HCT116 (cell line): ENCODE measurements around the gene PRR14. TPM values are rescaled to one million over a fixed set of nuclear protein-coding genes. Genes with fewer than 3 reads are reported as not detected.

ENCODE experiments used
- ATAC-seq: fragments of 200-7000 bp; cut with Tn5 transposase; 2 replicates; pipeline ENCODE4 v1.9.1; 2020; ENCODE audit warnings: mild to moderate bottlenecking, moderate library complexity
- BruUV-seq: library from RNA; stranded (reverse); fragments of 400-500 nt; replicated peaks from 2 replicates; lab custom pipeline; 2021; lab: Mats Ljungman, UMichigan
- CTCF ChIA-PET: fragments of 300-600 bp; sonication (Branson Sonifier 250); formaldehyde crosslinking; loops from one replicate; lab custom pipeline; 2021; ENCODE audit warnings: antibody characterized with exemption; lab: Charles Lee
- POLR2A ChIA-PET: fragments of 300-600, 350-600 bp; sonication (Branson Sonifier 250); formaldehyde crosslinking; loops from one replicate; lab custom pipeline; 2021; ENCODE audit warnings: antibody characterized with exemption; lab: Charles Lee
- RAD21 ChIA-PET, 2 experiments: fragments of 300-600 bp; sonication (Branson Sonifier 250); formaldehyde crosslinking; loops; one replicate each; lab custom pipeline; 2023; ENCODE audit warnings: low total read pairs in 2 of 2; ENCODE audit not compliant: uncharacterized antibody in 2 of 2, unreplicated experiment in 2 of 2, low non-redundant PET in 1 of 2; lab: Charles Lee
- DNase-seq: peaks from one replicate; pipeline ENCODE4 v3.0.0-alpha.2; 2010; ENCODE audit warnings: low read depth, low spot score
- H2AFZ ChIP-seq: fragments of 200-600 bp; shearing (Covaris generic), sonication (generic); 2 replicates; pipeline ENCODE4 v1.6.1; 2017; ENCODE audit warnings: low read depth, mixed run types, mixed read lengths, antibody characterized with exemption, low read length; ENCODE audit not compliant: poor library complexity, severe bottlenecking
- H3K27ac ChIP-seq: 2 replicates; pipeline ENCODE4 v1.5.1; 2012; ENCODE audit warnings: low read depth, low read length
- H3K27me3 ChIP-seq: fragments of 200-600 bp; sonication (generic); 2 replicates; pipeline ENCODE4 v1.6.1; 2016; ENCODE audit warnings: mixed run types, low read length, mixed read lengths; ENCODE audit not compliant: insufficient read depth
- H3K36me3 ChIP-seq, 2 experiments: fragments of 200-500 bp in 1 of 2; fragments of 200-600 bp in 1 of 2; sonication (Bioruptor generic) in 1 of 2; sonication (generic) in 1 of 2; 2 replicates each; pipeline versions ENCODE4 v1.5.1 to v1.6.1; 2014 to 2016; ENCODE audit warnings: low read length in 2 of 2, inconsistent platforms in 1 of 2, mixed read lengths in 1 of 2, mixed run types in 1 of 2; ENCODE audit not compliant: insufficient read depth in 2 of 2, control insufficient read depth in 1 of 2
- H3K4me1 ChIP-seq, 2 experiments: fragments of 200-600 bp in 1 of 2; sonication (generic) in 1 of 2; 2 replicates each; pipeline versions ENCODE4 v1.5.1 to v1.6.1; 2012 to 2017; ENCODE audit warnings: low read length in 2 of 2, inconsistent platforms in 1 of 2, mild to moderate bottlenecking in 1 of 2, mixed read lengths in 1 of 2, mixed run types in 1 of 2, moderate library complexity in 1 of 2; ENCODE audit not compliant: insufficient read depth in 2 of 2, control insufficient read depth in 1 of 2
- H3K4me2 ChIP-seq: fragments of 200-600 bp; sonication (generic); 2 replicates; pipeline ENCODE4 v1.6.1; 2017; ENCODE audit warnings: mixed run types, low read length, mixed read lengths
- H3K4me3 ChIP-seq, 2 experiments: fragments of 200-600 bp in 1 of 2; sonication (generic) in 1 of 2; replicated peaks in 1 of 2; 2 replicates each; pipeline ENCODE4 v1.5.1; 2011 to 2016; ENCODE audit warnings: low read length in 2 of 2, control low read depth in 1 of 2, low read depth in 1 of 2, mild to moderate bottlenecking in 1 of 2, mixed read lengths in 1 of 2, mixed run types in 1 of 2
- H3K79me2 ChIP-seq: fragments of 200-600 bp; sonication (generic); 2 replicates; pipeline ENCODE4 v1.6.1; 2017; ENCODE audit warnings: mild to moderate bottlenecking, mixed run types, low read length, moderate library complexity, mixed read lengths; ENCODE audit not compliant: insufficient read depth
- H3K9ac ChIP-seq: fragments of 200-600 bp; sonication (generic); 2 replicates; pipeline ENCODE4 v1.6.1; 2016; ENCODE audit warnings: low read length, mixed read lengths
- H3K9me2 ChIP-seq: fragments of 200-600 bp; sonication (generic), shearing (Covaris generic); 2 replicates; pipeline ENCODE4 v1.6.1; 2017; ENCODE audit warnings: mixed run types, mild to moderate bottlenecking, moderate library complexity; ENCODE audit not compliant: insufficient read depth
- H3K9me3 ChIP-seq, 2 experiments: fragments of 200-500 bp in 1 of 2; fragments of 200-600 bp in 1 of 2; sonication (Bioruptor generic) in 1 of 2; sonication (generic) in 1 of 2; 2 replicates each; pipeline ENCODE4 v1.6.1; 2014 to 2017; ENCODE audit warnings: low read length in 2 of 2, mixed read lengths in 2 of 2, inconsistent platforms in 1 of 2, low read depth in 1 of 2, mild to moderate bottlenecking in 1 of 2, mixed run types in 1 of 2, moderate library complexity in 1 of 2; ENCODE audit not compliant: control insufficient read depth in 1 of 2, insufficient read depth in 1 of 2
- H4K20me1 ChIP-seq: fragments of 200-600 bp; sonication (generic), shearing (Covaris generic); 2 replicates; pipeline ENCODE4 v1.6.1; 2017; ENCODE audit warnings: mixed run types, mild to moderate bottlenecking, moderate library complexity; ENCODE audit not compliant: insufficient read depth
- ATF3 ChIP-seq: IDR thresholded peaks from 2 replicates; pipeline ENCODE4 v1.6.1; 2012
- CBX3 ChIP-seq: IDR thresholded peaks from 2 replicates; pipeline ENCODE4 v1.6.1; 2012; ENCODE audit warnings: low read depth
- CEBPB ChIP-seq: IDR thresholded peaks from 2 replicates; pipeline ENCODE4 v1.6.1; 2012; ENCODE audit warnings: low read depth
- EGR1 ChIP-seq: IDR thresholded peaks from 2 replicates; pipeline ENCODE4 v1.6.1; 2012; ENCODE audit warnings: low read depth
- ELF1 ChIP-seq: IDR thresholded peaks from 2 replicates; pipeline ENCODE4 v1.6.1; 2012; ENCODE audit warnings: low read depth, borderline replicate concordance
- EZH2phosphoT487 ChIP-seq: fragments of 200-600 bp; IDR thresholded peaks from 2 replicates; pipeline ENCODE4 v1.6.1; 2018; ENCODE audit warnings: antibody characterized with exemption, borderline replicate concordance
- POLR2AphosphoS5 ChIP-seq: IDR thresholded peaks from 2 replicates; pipeline ENCODE4 v1.6.1; 2011; ENCODE audit warnings: mild to moderate bottlenecking, low read depth, low read length, moderate library complexity
- SIN3A ChIP-seq: IDR thresholded peaks from 2 replicates; pipeline ENCODE4 v1.6.1; 2012; ENCODE audit warnings: low read depth
- SP1 ChIP-seq: IDR thresholded peaks from 2 replicates; pipeline ENCODE4 v1.6.1; 2012; ENCODE audit warnings: low read depth
- YY1 ChIP-seq: IDR thresholded peaks from 2 replicates; pipeline ENCODE4 v1.6.1; 2011; ENCODE audit warnings: low read length, low read depth, moderate library complexity, mild to moderate bottlenecking; ENCODE audit not compliant: insufficient replicate concordance; ENCODE audit errors: extremely low read depth
- intact Hi-C: fragments of 100-400 bp; cut with micrococcal nuclease; formaldehyde crosslinking; loops from 2 replicates; pipeline ENCODE4 v1.10.0; 2022
- total RNA-seq: library from RNA; stranded (reverse); gene quantifications from one replicate; pipeline ENCODE4 v1.2.1, GENCODE V29; 2021; ENCODE audit not compliant: unreplicated experiment
- TF ChIP-seq, protein P1 (sequence below): IDR thresholded peaks from 2 replicates; pipeline ENCODE4 v1.6.1; 2012

PRR14 gene
- total RNA-seq, 1 experiment from 2014 or later: 56.2 TPM

DNA sequence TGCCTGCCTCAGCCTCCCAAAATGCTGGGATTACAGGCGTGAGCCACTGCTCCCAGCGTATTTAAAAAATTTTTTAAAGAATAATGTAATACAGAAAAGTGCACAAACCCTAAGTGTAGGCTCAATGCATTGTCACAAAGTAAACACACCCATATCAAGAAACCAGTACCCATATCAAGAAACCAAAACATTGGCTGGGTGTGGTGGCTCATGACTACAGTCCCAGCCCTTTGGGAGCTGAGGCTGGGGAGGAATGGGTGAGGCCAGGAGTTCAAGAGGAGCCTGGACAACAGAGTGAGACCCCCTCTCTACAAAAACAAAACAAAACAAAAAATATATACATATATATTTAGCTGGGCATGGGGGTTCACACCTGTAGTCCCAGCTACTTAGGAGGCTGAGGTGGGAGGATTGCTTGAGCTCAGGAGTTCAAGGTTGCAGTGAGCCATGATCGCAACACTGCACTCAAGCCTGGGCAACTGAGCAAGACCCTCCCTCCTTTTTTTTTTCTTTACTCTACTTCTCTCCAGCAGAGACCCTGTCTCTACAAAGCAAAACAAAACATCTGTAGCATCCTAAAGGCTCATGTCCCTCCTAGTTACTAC, 9.3 kb upstream of the PRR14 start:
- no peak overlapping the region for H3K4me2 ChIP-seq
- no peaks in the 10 kb centered on the region for H3K27me3 ChIP-seq
- no peak overlapping the region for H3K4me3 ChIP-seq
- TF ChIP-seq, protein P1, sequence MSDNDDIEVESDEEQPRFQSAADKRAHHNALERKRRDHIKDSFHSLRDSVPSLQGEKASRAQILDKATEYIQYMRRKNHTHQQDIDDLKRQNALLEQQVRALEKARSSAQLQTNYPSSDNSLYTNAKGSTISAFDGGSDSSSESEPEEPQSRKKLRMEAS: no peak
- no peak for TF ChIP-seq EZH2phosphoT487
- TF ChIP-seq POLR2AphosphoS5: no peak
- TF ChIP-seq YY1: no peak
- no peak for TF ChIP-seq ATF3
- no peak for TF ChIP-seq EGR1
- TF ChIP-seq CBX3: no peak
- no peak for TF ChIP-seq ELF1
- no peak for TF ChIP-seq SIN3A
- DNase-seq: no peak
- ATAC-seq: no peak
- intact Hi-C loops: no loop called here
- H4K20me1 ChIP-seq: no peaks in the 10 kb centered on the region
- H2AFZ ChIP-seq: no peak overlapping the region
- no peaks in the 10 kb centered on the region for H3K9me3 ChIP-seq
- BruUV-seq: no TSS peak
- ChIA-PET RAD21 (no interaction called here), CTCF (interaction anchor here (1.1 kb wide), 1 partner anchor 232 kb away, joined by 3 read pairs; no protein-coding TSS in a partner anchor), POLR2A (no interaction called here)
- no peaks in the 10 kb centered on the region for H3K79me2 ChIP-seq
- H3K36me3 ChIP-seq: no peaks in the 10 kb centered on the region
- no peaks in the 10 kb centered on the region for H3K9me2 ChIP-seq
- no peak overlapping the region for H3K9ac ChIP-seq
- H3K4me1 ChIP-seq: peaks cover 0 to 11% of the 10 kb centered on the region in 2 experiments; a peak in 2 of 4 replicates
- no peak overlapping the region for H3K27ac ChIP-seq

GRCh38 chr16:30644334-30644830, 6.4 kb upstream of the PRR14 start:
- RAD21 ChIA-PET: no interaction called here
- Histone ChIP-seq H2AFZ (no peak overlapping the region), H3K79me2 (no peaks in the 10 kb centered on the region), H3K9me3 (no peaks in the 10 kb centered on the region), H3K9ac (no peak overlapping the region), H3K36me3 (no peaks in the 10 kb centered on the region), H3K4me3 (no peak overlapping the region), H3K4me1 (no peaks in the 10 kb centered on the region), H3K9me2 (no peaks in the 10 kb centered on the region), H4K20me1 (no peaks in the 10 kb centered on the region), H3K4me2 (no peak overlapping the region), H3K27me3 (no peaks in the 10 kb centered on the region), H3K27ac (no peak overlapping the region)
- DNase-seq (no peak), ATAC-seq (no peak)
- CTCF ChIA-PET: no interaction called here
- TF ChIP-seq CEBPB: no peak
- no peak for TF ChIP-seq ATF3
- no peak for TF ChIP-seq SP1
- POLR2A ChIA-PET: interaction anchor here (1.2 kb wide), 1 partner anchor 13 kb away, joined by 3 read pairs; no protein-coding TSS in a partner anchor
- intact Hi-C loops: no loop called here
- no TSS peak for BruUV-seq
